Astrocyte of the cerebellum (primary cell): Measurements from ENCODE around the gene NAA40.

ENCODE experiments used
- DNase-seq: peaks from one replicate; pipeline ENCODE4 v3.0.0-alpha.2; 2011; ENCODE audit warnings: low read depth
- H3K4me3 ChIP-seq: 2 replicates; pipeline ENCODE4 v1.5.1; 2011; ENCODE audit warnings: mild to moderate bottlenecking, low read depth, low read length, moderate library complexity
- in situ Hi-C: cut with HindIII; loops from 2 replicates; pipeline ENCODE4 v1.10.0; 2017; ENCODE audit warnings: low sequenced_read_pairs
- TF ChIP-seq, protein P1 (sequence below): IDR thresholded peaks from 2 replicates; pipeline ENCODE4 v1.5.1; 2012; ENCODE audit warnings: low read length, low read depth, moderate library complexity, mild to moderate bottlenecking; ENCODE audit errors: missing control alignments

NAA40 gene

DNA sequence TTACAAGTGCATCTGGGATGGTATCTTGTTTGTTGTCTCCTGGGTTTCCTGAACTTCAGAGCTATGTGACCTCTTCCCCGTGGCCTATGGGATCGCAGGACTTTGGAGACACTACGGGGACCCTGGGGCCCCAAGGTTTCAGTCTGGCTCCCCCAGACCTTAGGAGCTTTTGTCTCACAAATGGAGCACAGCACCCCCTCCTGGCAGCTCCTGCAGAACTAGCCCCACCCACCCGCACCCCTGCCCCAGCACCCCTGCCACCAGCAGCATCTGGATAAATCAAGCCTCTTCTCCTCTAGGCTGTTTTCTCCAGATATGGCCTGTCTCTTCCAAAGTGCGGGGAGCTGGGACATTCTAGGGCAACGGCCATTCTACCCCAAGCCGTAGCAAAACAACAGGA, 32.2 kb upstream of the NAA40 start:
- in situ Hi-C loops, result no loop called here
- TF ChIP-seq, protein P1, sequence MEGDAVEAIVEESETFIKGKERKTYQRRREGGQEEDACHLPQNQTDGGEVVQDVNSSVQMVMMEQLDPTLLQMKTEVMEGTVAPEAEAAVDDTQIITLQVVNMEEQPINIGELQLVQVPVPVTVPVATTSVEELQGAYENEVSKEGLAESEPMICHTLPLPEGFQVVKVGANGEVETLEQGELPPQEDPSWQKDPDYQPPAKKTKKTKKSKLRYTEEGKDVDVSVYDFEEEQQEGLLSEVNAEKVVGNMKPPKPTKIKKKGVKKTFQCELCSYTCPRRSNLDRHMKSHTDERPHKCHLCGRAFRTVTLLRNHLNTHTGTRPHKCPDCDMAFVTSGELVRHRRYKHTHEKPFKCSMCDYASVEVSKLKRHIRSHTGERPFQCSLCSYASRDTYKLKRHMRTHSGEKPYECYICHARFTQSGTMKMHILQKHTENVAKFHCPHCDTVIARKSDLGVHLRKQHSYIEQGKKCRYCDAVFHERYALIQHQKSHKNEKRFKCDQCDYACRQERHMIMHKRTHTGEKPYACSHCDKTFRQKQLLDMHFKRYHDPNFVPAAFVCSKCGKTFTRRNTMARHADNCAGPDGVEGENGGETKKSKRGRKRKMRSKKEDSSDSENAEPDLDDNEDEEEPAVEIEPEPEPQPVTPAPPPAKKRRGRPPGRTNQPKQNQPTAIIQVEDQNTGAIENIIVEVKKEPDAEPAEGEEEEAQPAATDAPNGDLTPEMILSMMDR, result peak; percentile 12
- DNase-seq, result no peak
- no peak overlapping the region for H3K4me3 ChIP-seq

DNA sequence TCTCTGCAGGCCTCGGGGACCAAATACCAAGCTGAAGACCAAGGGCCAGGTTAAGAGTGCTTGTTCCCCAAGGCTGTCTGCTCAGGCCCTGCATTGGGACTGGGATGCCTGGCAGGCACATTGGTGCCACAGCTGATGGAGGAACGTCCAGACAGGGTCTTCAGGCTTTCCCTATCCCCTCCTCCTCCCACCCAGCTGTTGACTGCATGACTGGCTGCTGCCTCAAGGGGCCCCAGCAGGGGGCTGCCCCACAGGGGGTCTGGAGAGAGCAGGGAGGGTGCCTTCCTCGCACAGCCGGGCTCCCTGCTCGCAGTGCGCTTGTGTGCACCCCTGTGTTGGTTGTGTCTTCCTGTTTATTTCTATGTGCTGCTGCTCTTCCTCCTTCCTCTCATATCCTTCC, 31.7 kb upstream of the NAA40 start:
- no peak for DNase-seq
- TF ChIP-seq, protein P1, result no peak
- no peak overlapping the region for H3K4me3 ChIP-seq
- in situ Hi-C loops, result no loop called here

DNA sequence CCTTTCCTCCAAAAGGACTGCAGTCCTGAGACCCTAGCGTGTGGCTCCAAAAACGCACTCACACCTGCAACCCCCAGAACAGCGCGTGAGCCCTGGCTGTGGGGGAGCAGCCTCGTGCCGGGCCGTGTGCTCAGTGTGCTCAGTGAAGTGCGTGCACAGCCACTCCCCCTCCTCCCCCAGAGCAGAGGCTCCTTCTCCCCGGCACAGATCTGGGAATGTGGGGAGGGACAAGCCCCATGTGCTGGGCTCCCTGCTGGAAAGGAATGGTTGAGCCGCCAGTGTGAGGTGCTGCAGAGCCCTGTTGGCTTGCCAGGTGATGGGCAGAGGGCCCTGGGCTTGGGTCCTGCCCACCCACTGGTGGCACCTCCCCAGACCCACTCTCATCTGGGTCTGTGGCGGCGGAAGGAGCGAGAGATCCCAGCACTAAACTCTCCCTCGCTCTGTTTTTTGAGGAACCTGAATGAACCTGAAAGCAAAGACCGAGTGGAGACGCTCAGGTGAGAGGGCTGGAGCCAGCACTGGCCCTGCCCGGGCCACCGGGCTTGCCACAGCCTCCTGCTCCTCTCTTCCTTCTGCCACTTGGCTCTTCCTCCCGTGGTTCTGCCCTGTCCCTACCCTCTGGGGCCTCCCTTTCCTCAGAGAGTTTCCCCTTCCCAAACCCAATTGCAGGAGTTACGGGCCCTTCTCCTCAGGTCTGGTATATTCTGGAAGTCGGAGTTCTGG, 30.8 kb upstream of the NAA40 start:
- TF ChIP-seq, protein P1, result no peak
- in situ Hi-C loops, result no loop called here
- H3K4me3 ChIP-seq, result no peak overlapping the region
- no peak for DNase-seq

DNA sequence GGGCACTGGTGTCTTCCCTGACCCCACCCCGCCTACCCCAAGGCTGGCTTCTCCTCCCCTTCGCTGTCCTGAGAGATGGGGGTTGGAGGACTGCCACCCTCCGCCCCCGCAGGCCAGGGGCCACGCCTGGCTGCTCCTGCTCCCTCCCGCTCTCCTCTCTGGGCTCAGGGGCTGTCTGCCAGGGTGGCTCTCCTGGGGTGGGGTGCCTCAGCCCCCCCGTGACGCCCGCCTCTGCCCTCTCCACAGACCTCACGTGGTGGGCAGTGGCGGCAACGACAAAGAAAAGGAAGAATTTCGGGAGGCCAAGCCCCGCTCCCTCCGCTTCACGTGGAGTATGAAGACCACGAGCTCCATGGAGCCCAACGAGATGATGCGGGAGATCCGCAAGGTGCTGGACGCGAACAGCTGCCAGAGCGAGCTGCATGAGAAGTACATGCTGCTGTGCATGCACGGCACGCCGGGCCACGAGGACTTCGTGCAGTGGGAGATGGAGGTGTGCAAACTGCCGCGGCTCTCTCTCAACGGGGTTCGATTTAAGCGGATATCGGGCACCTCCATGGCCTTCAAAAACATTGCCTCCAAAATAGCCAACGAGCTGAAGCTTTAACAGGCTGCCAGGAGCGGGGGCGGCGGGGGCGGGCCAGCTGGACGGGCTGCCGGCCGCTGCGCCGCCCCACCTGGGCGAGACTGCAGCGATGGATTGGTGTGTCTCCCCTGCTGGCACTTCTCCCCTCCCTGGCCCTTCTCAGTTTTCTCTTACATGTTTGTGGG, 30.0 kb upstream of the NAA40 start:
- H3K4me3 ChIP-seq, result no peak overlapping the region
- no peak for DNase-seq
- TF ChIP-seq, protein P1, result no peak
- in situ Hi-C loops, result no loop called here

DNA sequence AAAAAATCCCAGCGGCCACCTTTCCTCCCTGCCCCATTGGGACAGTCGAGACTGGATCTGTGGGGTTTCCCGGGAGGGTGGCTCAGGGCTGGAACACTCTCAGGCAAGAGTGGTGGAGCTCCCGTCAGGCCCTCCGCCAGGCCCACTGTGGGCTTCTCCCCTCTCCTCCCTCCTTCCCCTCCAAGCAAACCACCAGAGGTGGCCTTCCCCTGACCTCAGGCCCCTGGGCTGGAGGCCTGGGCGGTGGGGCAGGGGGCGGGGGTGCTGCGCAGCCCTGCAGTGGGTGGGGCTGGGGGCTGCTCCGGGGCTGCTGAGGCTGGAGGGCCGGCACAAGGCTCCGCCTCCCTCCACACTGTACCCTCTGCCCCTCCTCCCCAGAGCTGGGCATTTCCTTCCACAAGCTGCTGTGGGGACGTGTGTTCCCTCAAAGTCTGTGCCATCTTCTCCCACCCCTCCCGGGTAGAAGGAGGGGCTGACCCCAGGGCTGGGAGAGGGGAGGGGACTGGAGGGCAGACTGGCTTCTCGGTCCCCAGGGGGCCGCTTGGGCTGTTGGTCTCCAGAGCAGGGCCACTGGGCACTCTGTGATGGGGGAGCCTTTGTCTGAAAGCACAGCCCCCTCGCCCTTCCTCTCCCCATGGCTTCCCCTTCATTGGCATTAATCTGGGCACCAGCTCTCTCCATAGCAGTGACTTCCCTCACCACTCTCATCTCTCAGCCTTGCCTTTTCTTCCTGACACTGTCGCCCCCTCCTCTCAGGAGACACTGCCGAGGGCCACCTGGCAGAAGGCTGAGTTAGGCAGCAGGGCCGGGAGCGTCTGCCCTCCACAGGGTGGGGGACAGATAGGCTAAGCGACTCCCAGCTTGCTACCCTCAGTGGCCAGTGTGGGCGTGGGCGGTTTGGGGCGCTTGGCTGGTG, 29.0 kb upstream of the NAA40 start:
- in situ Hi-C loops, result no loop called here
- no peak overlapping the region for H3K4me3 ChIP-seq
- DNase-seq, result no peak
- TF ChIP-seq, protein P1, result no peak

DNA sequence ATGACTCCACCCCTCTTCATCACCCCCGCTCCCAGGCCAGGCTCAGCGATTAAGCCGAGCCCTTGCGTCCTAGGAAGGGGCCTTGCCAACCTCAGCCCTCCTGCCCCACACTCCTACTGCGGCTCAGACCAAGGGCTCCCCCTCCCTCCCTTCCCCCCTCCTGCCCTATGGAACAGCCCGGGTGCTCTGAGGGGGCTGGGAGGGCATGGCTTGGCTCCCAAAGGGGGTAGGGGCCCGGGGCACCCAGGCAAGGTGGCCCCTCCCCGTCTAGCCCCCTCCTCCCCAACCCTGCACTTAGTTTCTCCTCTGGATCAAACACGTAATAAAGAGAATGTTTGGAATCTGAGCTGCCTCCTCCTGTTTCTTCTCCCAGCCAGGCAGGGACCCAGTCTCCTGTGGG, 28.1 kb upstream of the NAA40 start:
- no peak overlapping the region for H3K4me3 ChIP-seq
- TF ChIP-seq, protein P1, result no peak
- DNase-seq, result no peak

More for the DNA sequence above, 28.1 kb upstream of the NAA40 start:
- in situ Hi-C loops, result no loop called here
